Measurements from ENCODE around the gene OGDH. TPM values are rescaled to one million over a fixed set of nuclear protein-coding genes. Genes with fewer than 3 reads are reported as not detected.

OGDH gene
- total RNA-seq, 1 donor from 2014 or later: 35.1 TPM

DNA sequence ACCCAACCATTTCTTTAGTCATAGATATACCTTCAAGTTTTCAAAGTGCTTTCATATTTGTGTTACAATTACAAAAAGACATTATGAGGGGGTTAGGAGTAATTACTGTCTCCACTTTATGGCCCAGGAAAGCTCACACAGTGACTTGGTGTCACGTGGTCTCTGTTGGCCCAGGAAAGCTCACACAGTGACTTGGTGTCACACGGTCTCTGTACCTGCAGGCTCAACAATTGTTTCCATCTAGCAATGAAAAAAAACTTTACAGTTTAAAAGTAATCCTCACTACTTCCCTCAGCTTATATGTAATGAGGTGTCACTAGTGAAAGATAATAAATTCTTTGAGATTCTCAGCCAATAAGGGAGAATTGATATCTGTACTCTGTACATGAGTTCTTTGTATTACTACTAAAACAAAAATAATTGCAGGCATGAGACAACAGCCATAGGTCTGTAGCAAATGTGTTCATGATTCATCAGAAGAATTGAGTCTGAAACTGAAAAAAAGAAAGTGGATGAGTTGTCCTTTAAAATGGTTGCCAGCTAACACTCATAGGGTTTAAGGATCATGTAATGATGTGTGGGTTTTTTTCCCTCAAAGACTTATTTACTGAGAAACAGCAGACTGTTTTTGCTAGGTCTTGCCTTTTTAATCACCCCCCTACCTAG, 10.9 kb downstream of the OGDH start:
- FAIRE-seq: no peak
- no peak for DNase-seq (ENCODE audit: low spot score in 2 of 2)

DNA sequence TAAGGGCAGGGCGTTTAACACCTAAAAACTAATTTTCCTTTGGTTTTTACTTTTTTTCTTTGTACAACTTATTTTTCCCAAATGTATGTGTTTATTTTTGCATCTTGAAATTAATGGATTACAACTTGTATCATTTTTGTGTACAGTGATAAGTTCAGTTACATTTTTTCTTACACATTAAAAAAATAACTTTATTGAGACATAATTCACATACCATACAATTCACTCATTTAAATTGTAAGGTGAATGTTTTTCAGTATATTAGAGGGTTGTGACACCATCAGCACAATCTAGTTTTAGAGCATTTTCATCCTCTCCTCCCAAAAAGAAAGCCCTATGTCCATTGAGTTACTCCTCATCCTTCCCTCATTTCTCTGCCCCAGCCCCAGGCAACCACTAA, 11.6 kb downstream of the OGDH start:
- DNase-seq (ENCODE audit: low spot score in 2 of 2) (no peak), FAIRE-seq (no peak)

- FAIRE-seq: no peak
- no peak for DNase-seq (ENCODE audit: low spot score in 2 of 2)
These were observed 12.3 kb downstream of the OGDH start for GRCh38 chr7:44618753-44619152.

DNA sequence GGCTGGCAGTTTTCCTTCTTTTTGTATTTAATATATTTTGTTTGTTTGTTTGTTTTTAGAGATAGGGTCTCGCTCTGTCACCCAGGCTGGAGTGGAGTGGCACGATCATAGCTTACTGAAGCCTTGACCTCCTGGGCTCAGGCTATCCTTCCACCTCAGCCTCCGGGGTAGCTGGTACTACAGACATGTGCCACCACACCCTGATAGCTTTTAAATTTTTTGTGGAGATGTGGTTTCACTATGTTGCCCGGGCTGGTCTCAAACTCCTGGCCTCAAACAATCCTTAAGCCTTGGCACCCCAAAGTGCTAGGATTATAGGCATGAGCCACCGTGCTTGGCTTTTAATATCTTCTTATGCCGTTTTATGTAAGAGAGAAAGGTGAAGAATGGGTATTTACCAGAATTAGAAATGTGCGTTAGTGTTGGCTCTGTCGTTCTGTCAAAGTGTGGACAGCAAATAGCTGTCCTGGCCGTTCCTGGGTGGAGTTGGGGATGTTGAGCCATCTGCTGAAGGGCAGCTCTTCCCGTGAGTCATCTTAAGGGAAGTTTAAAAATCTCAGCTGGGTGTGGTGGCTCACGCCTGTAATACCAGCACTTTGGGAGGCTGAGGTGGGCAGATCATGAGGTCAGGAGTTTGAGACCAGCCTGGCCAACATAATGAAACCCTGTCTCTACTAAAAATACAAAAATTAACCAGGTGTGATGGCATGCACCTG, 14.8 kb downstream of the OGDH start:
- no peak for FAIRE-seq
- DNase-seq (ENCODE audit: low spot score in 2 of 2): no peak

DNA sequence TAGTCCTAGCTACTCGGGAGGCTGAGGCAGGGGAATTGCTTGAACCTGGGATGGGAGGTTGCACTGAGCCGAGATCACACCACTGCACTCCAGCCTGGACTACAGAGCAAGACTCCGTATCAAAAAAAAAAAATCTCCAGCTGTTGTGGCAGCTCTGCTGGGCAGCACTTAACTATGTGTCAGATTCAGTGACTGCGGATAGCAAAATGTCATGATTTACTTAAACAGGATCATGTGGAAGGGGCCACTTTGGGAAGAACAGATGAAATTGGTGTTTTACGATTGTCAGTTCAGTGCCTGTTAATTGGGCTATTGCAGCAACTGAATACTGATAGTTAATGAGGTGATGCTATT, 15.3 kb downstream of the OGDH start:
- FAIRE-seq: no peak
- DNase-seq (ENCODE audit: low spot score in 2 of 2): no peak

- DNase-seq (ENCODE audit: low spot score in 2 of 2) (no peak), FAIRE-seq (no peak)
These were observed 16.1 kb downstream of the OGDH start for GRCh38 chr7:44622342-44623151.

DNA sequence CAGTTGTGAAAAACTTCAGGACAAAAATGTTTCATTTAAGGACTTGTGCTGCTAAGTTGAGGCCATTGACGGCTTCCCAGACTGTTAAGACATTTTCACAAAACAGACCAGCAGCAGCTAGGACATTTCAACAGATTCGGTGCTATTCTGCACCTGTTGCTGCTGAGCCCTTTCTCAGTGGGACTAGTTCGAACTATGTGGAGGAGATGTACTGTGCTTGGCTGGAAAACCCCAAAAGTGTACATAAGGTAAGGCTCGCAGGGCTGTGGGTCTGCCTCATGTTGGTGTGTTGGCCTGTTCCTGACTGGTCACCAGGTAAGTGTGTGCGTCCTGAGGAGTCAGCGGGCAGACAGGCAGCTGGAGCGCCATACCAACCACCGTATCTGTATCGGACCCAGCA, 17.9 kb downstream of the OGDH start:
- DNase-seq (ENCODE audit: low spot score in 2 of 2) (no peak), FAIRE-seq (no peak)

DNA sequence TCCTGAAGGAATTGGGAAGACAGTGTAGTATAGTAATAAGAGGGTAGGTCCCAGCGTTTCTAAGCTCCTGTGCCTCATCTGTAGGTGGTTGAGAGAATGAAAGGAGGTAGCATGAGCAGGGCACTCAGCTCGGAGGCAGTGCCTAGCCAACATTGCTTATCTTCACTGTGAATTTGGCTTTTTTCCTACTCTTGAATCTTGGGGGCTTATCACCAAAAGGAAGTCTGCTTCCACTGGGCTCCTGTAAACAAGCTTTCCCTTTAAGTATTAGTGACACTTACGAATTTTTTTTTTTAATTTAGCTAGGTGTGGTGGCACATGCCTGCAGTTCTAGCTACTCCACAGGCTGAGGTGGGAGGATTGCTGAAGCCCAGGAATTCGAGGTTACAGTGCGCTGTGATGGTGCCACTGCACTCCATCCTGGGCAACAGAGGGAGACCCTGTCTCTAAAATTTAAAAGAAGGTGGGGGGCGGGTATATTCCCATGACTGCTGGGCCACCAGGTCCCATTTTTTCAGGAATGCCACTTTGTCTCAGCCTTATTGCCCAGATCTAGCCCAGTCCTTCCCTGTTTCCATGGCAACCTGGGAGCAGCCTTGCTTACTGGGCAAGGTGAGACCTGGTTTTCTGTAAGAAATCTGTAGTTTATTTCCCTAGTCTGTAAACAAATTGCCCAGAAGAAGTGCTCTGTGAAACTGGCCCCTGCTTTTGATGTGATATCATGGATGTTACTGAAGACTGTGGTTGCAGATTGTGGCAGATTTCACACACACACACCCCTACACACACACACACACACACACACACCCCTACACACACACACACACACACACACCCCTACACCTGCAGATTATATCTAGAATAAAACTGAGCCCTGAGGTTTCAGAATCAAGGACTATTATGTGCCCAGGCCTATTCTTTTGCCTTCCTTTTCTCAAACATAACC, 19.4 kb downstream of the OGDH start:
- DNase-seq (ENCODE audit: low spot score in 2 of 2) (no peak), FAIRE-seq (no peak)

GRCh38 chr7:44626620-44627019, 20.2 kb downstream of the OGDH start:
- FAIRE-seq: no peak
- no peak for DNase-seq (ENCODE audit: low spot score in 2 of 2)

- DNase-seq (ENCODE audit: low spot score in 2 of 2) (no peak), FAIRE-seq (no peak)
These were observed 23.5 kb downstream of the OGDH start for GRCh38 chr7:44629829-44630522.

- no peak for FAIRE-seq
- DNase-seq (ENCODE audit: low spot score in 2 of 2): no peak
These were observed 24.5 kb downstream of the OGDH start for GRCh38 chr7:44630792-44631457.

- DNase-seq (ENCODE audit: low spot score in 2 of 2): no peak
- FAIRE-seq: no peak
These were observed 25.2 kb downstream of the OGDH start for GRCh38 chr7:44631458-44632115.

GRCh38 chr7:44632196-44632595, 25.8 kb downstream of the OGDH start:
- no peak for FAIRE-seq

DNA sequence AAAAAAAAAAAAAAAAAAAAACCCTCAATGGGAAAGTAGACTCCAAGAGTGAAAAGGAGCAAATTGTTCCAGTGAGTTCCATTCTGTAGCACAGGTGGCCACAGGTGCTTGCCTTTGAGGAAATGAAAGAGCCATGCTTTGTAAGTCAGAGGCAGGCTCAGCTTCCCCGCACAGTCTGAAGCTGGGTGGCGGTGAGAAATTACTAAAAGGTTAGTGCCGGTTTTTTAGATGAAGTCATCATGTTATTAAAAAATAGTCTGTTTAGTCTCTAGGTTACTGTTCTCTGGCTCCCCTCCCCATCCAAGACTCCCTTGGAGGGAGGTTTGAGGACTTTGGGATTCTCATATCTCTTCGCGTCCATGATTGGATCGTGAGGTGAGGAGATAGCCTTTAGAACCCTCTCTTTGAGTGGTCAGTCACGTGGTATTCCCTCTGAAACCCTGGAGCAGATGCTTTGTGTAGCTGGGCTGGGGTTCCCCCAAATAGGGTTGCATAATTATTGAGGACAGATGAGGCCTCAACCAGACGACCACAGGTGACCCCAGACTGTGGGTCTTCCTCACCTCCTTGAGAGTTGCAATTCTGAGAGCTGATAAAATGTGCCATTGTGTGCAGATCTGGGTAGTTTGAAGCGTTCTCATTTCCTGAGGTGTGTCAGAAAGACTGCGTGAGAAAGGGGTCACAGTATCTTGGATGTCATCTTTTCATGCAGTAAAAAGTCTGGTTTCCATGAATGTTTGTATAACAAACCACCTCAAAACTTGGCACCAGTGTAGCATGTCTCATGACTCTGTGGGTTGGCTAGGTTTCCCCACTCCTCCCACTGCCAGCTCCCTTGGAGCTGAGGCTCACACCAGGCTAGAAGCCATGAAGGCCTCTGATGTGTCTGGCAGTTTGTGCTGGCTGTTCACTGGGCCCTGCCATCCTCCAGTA, 27.1 kb downstream of the OGDH start:
- no peak for DNase-seq (ENCODE audit: low spot score in 2 of 2)
- FAIRE-seq: no peak

More at GRCh38 chr7:44632196-44632595, 25.8 kb downstream of the OGDH start:
- no peak for DNase-seq (ENCODE audit: low spot score in 2 of 2)

DNA sequence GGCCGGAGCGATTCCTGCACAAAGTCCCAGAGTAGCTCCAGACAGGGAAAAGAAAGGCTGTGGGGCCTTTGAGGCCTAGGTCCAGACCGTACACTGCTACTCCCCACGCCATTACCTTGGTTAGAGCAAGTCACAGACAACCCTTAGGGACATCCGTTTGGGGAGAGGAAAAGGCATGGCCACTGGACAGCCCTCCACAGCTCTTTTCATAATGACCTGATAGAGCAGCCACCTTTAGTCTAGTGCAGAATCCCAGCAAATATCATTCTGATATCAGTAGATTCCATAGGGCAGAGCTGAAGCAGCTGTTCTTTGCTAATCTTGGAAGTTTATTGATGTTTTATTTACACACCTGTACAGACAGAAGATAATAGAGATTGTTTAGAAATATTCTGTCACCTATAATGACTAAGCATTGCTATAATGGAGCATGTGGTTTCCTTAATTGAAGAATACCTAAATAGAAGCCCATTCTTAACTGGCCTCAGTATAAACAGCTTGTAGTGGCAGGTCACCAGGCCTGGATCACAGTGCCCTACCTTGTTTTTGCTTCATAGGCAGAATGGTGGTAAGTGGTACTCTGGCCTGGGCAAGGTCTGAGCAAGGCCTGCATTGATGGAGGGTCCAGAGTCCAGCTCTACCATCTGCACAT, 27.9 kb downstream of the OGDH start:
- FAIRE-seq: no peak
- no peak for DNase-seq (ENCODE audit: low spot score in 2 of 2)

DNA sequence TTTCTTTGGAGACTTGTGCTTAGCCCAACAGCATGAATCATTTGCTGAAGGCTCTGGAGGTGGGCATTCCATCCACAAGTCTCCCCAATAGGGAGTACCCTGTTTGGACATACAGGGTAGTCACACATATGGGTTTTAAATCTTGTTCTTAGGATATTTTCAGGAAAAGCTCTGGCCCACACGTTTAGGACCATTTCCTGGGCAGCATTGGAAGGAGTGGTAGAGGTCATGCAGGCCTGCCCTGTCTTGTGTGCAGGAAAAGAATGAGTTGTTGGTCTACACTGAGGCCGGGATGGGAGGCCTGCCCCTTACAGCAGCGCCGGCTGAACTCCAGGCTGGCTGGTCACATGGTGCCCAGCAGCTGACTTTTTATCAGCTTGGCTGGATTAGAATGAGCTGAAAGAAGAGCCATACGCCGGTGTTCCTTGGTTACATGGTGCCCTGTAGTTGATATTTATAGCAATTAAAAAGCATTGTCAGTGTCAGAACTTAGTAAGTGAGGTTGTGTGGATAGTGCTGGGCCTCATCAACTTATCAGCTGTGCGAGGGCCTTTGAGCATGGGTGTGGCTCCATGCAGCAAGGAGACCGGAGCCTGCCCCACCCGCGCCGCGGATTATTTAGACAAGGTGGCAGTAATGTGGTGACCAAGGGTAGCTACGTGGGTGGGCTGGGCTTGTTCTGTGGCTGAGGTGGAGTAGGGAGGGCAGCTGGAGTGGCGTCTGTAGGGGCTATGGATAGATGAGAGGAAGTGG, 28.6 kb downstream of the OGDH start:
- DNase-seq (ENCODE audit: low spot score in 2 of 2) (peak in 1 of 2 donors; percentile 8), FAIRE-seq (no peak)

All from frontal cortex (tissue), 4 donors.